SU-DHL-6 (cell line): ENCODE measurements around the gene NIPA2.

ENCODE experiments used
- H2AFZ ChIP-seq: fragments of 200-600 bp; sonication (generic); 2 replicates; pipeline ENCODE4 v1.6.1; 2014; ENCODE audit warnings: low read depth, mild to moderate bottlenecking, moderate library complexity, mixed read lengths, antibody characterized with exemption, low read length; ENCODE audit not compliant: severe bottlenecking
- H3F3A ChIP-seq: fragments of 200-600 bp; shearing (Covaris generic); 2 replicates; pipeline ENCODE4 v1.6.0; 2016; ENCODE audit warnings: antibody characterized with exemption, mild to moderate bottlenecking; ENCODE audit not compliant: insufficient read depth
- H3K27ac ChIP-seq: fragments of 200-600 bp; sonication (generic); 2 replicates; pipeline ENCODE4 v1.5.1; 2016; ENCODE audit warnings: low read depth, mild to moderate bottlenecking, low read length, moderate library complexity, mixed read lengths
- H3K27me3 ChIP-seq: fragments of 200-600 bp; sonication (generic), shearing (Covaris generic); 2 replicates; pipeline ENCODE4 v1.6.0; 2014; ENCODE audit warnings: mild to moderate bottlenecking, low read length
- H3K36me3 ChIP-seq: fragments of 200-600 bp; sonication (generic); 2 replicates; pipeline ENCODE4 v1.6.1; 2014; ENCODE audit warnings: mild to moderate bottlenecking, low read length, mixed read lengths
- H3K4me2 ChIP-seq: fragments of 300-600, 200-600 bp; shearing (Covaris generic), sonication (generic); 2 replicates; pipeline ENCODE4 v1.6.0; 2014; ENCODE audit warnings: low read length, low read depth, mild to moderate bottlenecking; ENCODE audit not compliant: poor library complexity, severe bottlenecking
- H3K4me3 ChIP-seq: fragments of 200-600 bp; sonication (generic); 2 replicates; pipeline ENCODE4 v1.5.1; 2014; ENCODE audit warnings: antibody characterized with exemption, low read length, mild to moderate bottlenecking, mixed read lengths; ENCODE audit not compliant: insufficient read depth, poor library complexity, severe bottlenecking
- H3K79me2 ChIP-seq: fragments of 200-600 bp; sonication (generic); 2 replicates; pipeline ENCODE4 v1.6.1; 2014; ENCODE audit warnings: mild to moderate bottlenecking, low read length, moderate library complexity; ENCODE audit not compliant: insufficient read depth
- H3K9ac ChIP-seq: fragments of 200-600 bp; sonication (generic); 2 replicates; pipeline ENCODE4 v1.7.0; 2014; ENCODE audit warnings: mild to moderate bottlenecking, low read length
- H3K9me2 ChIP-seq: fragments of 200-600 bp; sonication (generic); replicated peaks from 2 replicates; pipeline ENCODE4 v1.6.1; 2014; ENCODE audit warnings: low read length; ENCODE audit not compliant: insufficient read depth
- H3K9me3 ChIP-seq: fragments of 200-600 bp; sonication (generic); 2 replicates; pipeline ENCODE4 v1.6.1; 2014; ENCODE audit warnings: low read length, mixed read lengths; ENCODE audit not compliant: insufficient read depth
- H4K20me1 ChIP-seq: fragments of 200-600 bp; sonication (generic); 2 replicates; pipeline ENCODE4 v1.6.1; 2014; ENCODE audit warnings: low read depth, mild to moderate bottlenecking, antibody characterized with exemption, low read length, moderate library complexity, mixed read lengths
- EZH2phosphoT487 ChIP-seq: fragments of 200-600 bp; sonication (generic), shearing (Covaris generic); conservative IDR thresholded peaks from 2 replicates; pipeline ENCODE4 v1.6.1; 2018; ENCODE audit warnings: mild to moderate bottlenecking, antibody characterized with exemption, low read length, moderate library complexity, mixed read lengths
- TF ChIP-seq, protein P1 (sequence below): fragments of 200-600 bp; sonication (generic); IDR thresholded peaks from one replicate; pipeline ENCODE4 v1.5.1; 2017; ENCODE audit warnings: antibody characterized with exemption, mild to moderate bottlenecking, low read length, moderate library complexity; ENCODE audit not compliant: insufficient read depth, poor library complexity, severe bottlenecking

Gene NIPA2

GRCh38 chr15:22874256-22874655 lies 35.8 kb downstream of the NIPA2 start:
- TF ChIP-seq EZH2phosphoT487 = no peak
- TF ChIP-seq, protein P1, sequence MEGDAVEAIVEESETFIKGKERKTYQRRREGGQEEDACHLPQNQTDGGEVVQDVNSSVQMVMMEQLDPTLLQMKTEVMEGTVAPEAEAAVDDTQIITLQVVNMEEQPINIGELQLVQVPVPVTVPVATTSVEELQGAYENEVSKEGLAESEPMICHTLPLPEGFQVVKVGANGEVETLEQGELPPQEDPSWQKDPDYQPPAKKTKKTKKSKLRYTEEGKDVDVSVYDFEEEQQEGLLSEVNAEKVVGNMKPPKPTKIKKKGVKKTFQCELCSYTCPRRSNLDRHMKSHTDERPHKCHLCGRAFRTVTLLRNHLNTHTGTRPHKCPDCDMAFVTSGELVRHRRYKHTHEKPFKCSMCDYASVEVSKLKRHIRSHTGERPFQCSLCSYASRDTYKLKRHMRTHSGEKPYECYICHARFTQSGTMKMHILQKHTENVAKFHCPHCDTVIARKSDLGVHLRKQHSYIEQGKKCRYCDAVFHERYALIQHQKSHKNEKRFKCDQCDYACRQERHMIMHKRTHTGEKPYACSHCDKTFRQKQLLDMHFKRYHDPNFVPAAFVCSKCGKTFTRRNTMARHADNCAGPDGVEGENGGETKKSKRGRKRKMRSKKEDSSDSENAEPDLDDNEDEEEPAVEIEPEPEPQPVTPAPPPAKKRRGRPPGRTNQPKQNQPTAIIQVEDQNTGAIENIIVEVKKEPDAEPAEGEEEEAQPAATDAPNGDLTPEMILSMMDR = no peak
- no peak overlapping the region for H2AFZ ChIP-seq
- H3K9ac ChIP-seq = no peak overlapping the region
- no peaks in the 10 kb centered on the region for H3K9me2 ChIP-seq
- no peaks in the 10 kb centered on the region for H3K9me3 ChIP-seq
- H3K36me3 ChIP-seq = no peaks in the 10 kb centered on the region
- H3K27me3 ChIP-seq = no peaks in the 10 kb centered on the region
- H3K4me3 ChIP-seq = no peak overlapping the region
- no peak overlapping the region for H3K27ac ChIP-seq
- no peaks in the 10 kb centered on the region for H3K79me2 ChIP-seq
- no peaks in the 10 kb centered on the region for H4K20me1 ChIP-seq
- no peaks in the 10 kb centered on the region for H3F3A ChIP-seq
- no peak overlapping the region for H3K4me2 ChIP-seq

DNA sequence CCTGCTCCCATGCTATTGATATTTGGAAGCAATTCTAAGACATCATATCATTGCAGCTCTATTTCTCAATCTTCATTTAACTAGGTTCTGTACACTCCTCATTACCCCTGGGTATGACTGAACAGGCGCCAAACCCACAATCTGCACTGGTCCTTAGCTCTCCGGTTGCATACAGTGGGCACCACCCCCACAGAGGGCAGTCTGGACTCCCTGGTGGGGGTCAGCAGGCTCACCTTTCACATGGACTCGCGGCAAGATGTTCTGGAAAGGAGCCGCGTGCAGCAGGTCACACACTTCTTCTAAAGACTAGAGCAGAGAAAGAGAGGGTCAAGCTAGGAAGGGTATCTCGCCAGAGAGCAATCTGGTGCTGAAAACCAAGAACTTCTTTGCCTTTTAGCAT lies 36.5 kb downstream of the NIPA2 start:
- Histone ChIP-seq H3K27me3 (no peaks in the 10 kb centered on the region), H4K20me1 (no peaks in the 10 kb centered on the region), H3K9ac (no peak overlapping the region), H3K4me2 (no peak overlapping the region), H3K27ac (no peak overlapping the region), H3K79me2 (no peaks in the 10 kb centered on the region), H3F3A (no peaks in the 10 kb centered on the region), H3K4me3 (no peak overlapping the region), H3K9me2 (no peaks in the 10 kb centered on the region), H2AFZ (no peak overlapping the region), H3K9me3 (no peaks in the 10 kb centered on the region), H3K36me3 (no peaks in the 10 kb centered on the region)
- TF ChIP-seq, protein P1 = no peak
- TF ChIP-seq EZH2phosphoT487 = no peak

- Histone ChIP-seq H3K27ac (no peak overlapping the region), H3K27me3 (no peaks in the 10 kb centered on the region), H3K36me3 (no peaks in the 10 kb centered on the region), H3K9me2 (no peaks in the 10 kb centered on the region), H3K4me2 (no peak overlapping the region), H3K9ac (no peak overlapping the region), H3K9me3 (no peaks in the 10 kb centered on the region), H4K20me1 (no peaks in the 10 kb centered on the region), H3K4me3 (no peak overlapping the region), H3K79me2 (no peaks in the 10 kb centered on the region), H2AFZ (no peak overlapping the region), H3F3A (no peaks in the 10 kb centered on the region)
- no peak for TF ChIP-seq EZH2phosphoT487
- TF ChIP-seq, protein P1 = no peak
Measured at GRCh38 chr15:22877117-22877516, 38.7 kb downstream of the NIPA2 start.
